GM10248 (cell line): ENCODE measurements around the gene SP7.

ENCODE experiments used
- CTCF ChIA-PET: fragments of 300-600 bp; sonication (Branson Sonifier 250); formaldehyde crosslinking; extraction: SDS; loops from one replicate; lab custom pipeline; 2021; ENCODE audit warnings: antibody characterized with exemption; lab: Yijun Ruan, JAX
- POLR2A ChIA-PET: fragments of 350-650 bp; sonication (Branson Sonifier 250); formaldehyde crosslinking; extraction: SDS; loops from one replicate; lab custom pipeline; 2020; ENCODE audit warnings: antibody characterized with exemption; lab: Yijun Ruan, JAX
- DNase-seq: peaks from one replicate; pipeline ENCODE4 v3.0.0; 2012; ENCODE audit errors: extremely low spot score
- TF ChIP-seq, protein P1 (sequence below): IDR thresholded peaks from 2 replicates; pipeline ENCODE4 v1.5.1; 2012; ENCODE audit warnings: mild to moderate bottlenecking, low read depth; ENCODE audit errors: extremely low read depth, missing control alignments, control extremely low read depth

Gene SP7

DNA sequence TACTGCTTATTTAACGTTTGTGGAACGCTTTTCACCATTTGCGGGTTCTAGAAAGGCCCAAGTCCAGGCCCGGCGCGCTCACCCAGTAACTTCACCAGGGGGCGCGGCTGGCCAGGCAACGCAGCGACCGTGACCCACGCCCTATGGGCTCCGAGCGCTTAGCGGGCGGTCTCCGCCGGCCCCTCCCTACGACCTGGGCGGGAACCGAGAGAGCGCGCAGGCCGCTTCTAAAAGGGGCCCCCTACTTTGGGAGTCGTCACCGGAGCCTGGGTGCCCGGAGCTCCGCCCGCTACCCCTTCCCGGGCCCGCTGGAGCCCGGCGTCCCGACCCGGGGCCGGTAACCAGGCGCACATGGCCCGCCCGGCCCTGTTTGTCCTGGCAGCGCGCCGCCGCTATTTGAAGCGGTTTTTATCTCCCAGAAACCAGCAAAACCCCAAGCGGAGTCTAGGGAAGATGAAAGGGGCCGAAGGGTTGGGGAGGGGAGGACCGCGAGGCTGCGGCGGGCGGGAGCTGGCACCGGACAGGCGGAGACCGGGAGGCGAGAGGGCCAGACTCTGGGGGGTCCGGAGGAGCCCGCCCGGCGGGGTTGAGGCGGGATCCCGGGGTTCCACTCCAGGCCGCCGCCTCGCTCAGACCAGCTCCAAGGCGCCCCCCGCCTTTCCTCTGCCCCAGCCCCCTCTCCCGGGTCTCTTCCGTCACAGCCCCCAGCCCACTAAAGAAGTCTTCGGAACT, 11.2 kb downstream of the SP7 start:
- peak; percentile 94 for DNase-seq
- CTCF ChIA-PET = interaction anchor here (0.6 to 17.1 kb wide), 20 partner anchors 8 to 274 kb away, joined by 3 to 442 read pairs (median 6); partner anchors contain the start of genes AMHR2, ITGB7, MYG1 and NPFF
- POLR2A ChIA-PET = interaction anchor here (1.0 to 2.9 kb wide), 2 partner anchors 20 to 25 kb away, joined by 4 to 13 read pairs; partner anchors contain the start of gene MYG1
- TF ChIP-seq, protein P1, sequence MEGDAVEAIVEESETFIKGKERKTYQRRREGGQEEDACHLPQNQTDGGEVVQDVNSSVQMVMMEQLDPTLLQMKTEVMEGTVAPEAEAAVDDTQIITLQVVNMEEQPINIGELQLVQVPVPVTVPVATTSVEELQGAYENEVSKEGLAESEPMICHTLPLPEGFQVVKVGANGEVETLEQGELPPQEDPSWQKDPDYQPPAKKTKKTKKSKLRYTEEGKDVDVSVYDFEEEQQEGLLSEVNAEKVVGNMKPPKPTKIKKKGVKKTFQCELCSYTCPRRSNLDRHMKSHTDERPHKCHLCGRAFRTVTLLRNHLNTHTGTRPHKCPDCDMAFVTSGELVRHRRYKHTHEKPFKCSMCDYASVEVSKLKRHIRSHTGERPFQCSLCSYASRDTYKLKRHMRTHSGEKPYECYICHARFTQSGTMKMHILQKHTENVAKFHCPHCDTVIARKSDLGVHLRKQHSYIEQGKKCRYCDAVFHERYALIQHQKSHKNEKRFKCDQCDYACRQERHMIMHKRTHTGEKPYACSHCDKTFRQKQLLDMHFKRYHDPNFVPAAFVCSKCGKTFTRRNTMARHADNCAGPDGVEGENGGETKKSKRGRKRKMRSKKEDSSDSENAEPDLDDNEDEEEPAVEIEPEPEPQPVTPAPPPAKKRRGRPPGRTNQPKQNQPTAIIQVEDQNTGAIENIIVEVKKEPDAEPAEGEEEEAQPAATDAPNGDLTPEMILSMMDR = peak; percentile 79

DNA sequence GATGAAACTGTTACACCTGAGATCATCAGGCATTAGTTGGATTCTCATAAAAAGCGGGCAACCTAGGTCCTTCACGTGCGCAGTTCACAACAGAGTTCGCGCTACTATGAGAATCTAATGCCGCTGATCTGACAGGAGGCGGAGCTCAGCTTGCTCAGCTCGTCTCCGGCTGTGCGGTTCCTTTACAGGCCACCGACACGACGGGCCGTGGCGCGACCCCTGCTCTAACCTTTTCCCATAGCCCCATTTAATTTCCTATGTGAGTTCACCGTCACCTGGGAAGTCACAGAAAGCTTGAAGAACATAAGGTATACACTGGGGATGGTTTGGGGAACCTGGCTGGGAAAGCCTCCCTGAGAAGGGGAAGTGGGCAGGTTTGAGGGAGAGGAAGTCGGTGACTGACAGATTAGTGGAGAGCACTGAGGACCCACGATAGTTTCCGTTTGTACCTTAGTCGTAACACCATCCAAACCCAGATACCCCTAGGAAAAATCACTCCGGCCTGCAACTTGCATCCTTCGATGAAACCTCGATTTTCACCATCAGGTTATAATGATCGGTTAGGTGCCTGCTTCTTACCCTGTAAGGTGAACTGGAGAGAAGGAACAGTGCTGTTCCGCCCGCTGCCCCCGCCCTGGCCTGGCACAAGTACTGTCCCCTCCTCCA, 11.9 kb downstream of the SP7 start:
- peak; percentile 76 for DNase-seq
- TF ChIP-seq, protein P1 = no peak
- ChIA-PET POLR2A (interaction anchor here (1.0 to 2.9 kb wide), 2 partner anchors 21 to 25 kb away, joined by 4 to 13 read pairs; partner anchors contain the start of gene MYG1), CTCF (interaction anchor here (0.6 to 17.1 kb wide), 30 partner anchors 8 to 423 kb away, joined by 3 to 442 read pairs (median 4); partner anchors contain the start of genes AMHR2, ESPL1, ITGB7 and MAP3K12)

DNA sequence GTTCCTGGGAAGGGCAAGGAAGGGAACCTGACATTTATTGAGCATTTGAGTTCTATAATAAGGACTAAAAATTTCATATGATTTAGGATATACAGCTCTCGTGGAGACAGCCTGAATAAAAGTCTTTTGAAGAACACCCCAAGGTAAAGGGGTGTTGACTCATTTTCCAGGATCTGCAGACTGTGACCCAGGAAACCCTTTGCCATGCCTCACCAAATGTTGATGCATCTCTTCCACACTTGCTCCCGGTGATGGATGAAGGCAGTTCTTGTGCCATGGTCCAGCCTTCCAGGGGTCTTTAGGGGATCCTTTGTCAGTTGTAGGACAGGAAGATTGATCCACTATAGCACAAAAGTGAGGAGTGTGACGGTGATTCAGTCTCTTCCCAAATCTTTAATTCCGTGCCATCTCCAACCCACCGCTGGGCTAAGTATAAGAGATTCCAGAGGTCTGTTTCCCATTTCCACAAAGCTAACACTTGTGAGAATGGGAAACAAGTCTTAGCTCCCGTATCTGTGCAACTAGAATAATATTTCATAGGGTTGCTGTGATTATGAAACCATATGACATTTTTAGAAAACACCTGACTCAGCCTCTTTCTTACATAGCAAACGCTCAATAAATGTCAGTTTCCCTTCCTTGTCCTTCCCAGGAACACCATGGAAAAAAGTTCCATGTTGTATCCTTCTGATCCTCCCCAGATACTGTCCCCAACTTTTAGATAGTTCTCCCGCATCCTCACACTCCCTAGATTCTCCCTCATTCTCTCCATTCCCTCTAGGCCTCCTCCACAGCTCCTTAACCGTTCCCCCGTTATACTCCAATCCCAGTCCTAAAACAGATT, 15.6 kb downstream of the SP7 start:
- CTCF ChIA-PET = interaction anchor here (0.6 to 17.1 kb wide), 75 partner anchors 8 to 356 kb away, joined by 3 to 442 read pairs (median 5); partner anchors contain the start of genes AMHR2, ATF7, ATP5MC2 and CSAD
- POLR2A ChIA-PET = interaction anchor here (0.5 to 2.4 kb wide), 15 partner anchors 9 to 1270 kb away, joined by 3 to 10 read pairs (median 4); partner anchors contain the start of genes MYG1, NR4A1, PFDN5 and SP1
- DNase-seq = no peak
- TF ChIP-seq, protein P1 = no peak

DNA sequence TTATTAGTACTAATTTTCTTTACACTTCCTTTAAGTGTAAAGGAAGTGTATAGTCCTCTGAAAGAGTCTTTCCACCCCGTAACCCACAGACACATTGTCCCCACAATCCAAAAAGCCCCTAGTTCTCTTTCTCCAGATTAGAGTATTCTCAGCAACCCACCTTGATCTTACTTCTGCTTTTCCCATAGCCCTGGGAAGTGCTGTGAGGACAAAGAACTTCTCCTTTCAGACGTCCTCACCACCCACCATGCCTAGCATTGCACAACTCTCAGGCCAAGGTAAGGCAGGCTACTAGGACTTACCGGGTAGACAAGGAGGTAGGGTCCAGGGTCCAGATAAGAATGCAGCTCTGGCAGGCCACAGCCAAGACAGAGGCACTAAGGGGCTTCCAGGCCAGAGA, 22.2 kb downstream of the SP7 start:
- DNase-seq = peak; percentile 50
- TF ChIP-seq, protein P1 = no peak
- ChIA-PET POLR2A (no interaction called here), CTCF (interaction anchor here (1.1 to 1.5 kb wide), 3 partner anchors 11 to 61 kb away, joined by 3 to 8 read pairs (median 6); no protein-coding TSS in a partner anchor)

DNA sequence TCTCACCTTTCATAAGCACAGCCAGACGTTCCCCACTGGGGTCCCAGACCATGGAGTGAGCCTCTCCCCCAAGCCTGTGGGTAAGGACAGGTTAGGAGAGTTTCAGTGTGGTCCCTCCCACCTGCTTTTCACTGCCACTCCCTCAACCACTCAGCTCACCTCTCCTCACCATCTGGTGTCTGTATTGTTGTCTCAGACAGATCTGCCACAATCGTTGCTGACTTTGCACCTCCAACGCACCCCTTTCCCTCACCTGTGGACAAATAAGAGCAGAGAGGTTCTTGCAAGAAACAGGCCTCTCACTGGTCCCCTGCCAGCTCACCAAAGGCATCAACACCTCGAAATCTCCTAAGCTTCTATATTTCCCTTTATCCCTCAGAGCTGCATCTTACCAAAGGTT, 27.9 kb downstream of the SP7 start:
- POLR2A ChIA-PET = no interaction called here
- DNase-seq = no peak
- TF ChIP-seq, protein P1 = no peak
- CTCF ChIA-PET = interaction anchor here (0.7 to 4.6 kb wide), 11 partner anchors 11 to 192 kb away, joined by 3 to 91 read pairs (median 4); partner anchors contain the start of genes AAAS and TARBP2
